Adipocyte (in vitro differentiated cells): ENCODE results near the gene DNAH1.
A peak's percentile ranks its signal among the peaks of the same experiment; 100 is the strongest.

ENCODE experiments used
- DNase-seq: peaks from one replicate; pipeline ENCODE4 v3.0.0-alpha.2; 2015; ENCODE audit warnings: low read depth
- H3K27me3 ChIP-seq: replicated peaks from 2 replicates; pipeline ENCODE4 v1.7.0; 2013; ENCODE audit warnings: mild to moderate bottlenecking, low read length, moderate library complexity; ENCODE audit not compliant: control insufficient read depth, insufficient read depth
- H3K36me3 ChIP-seq: 2 replicates; pipeline ENCODE4 v1.7.0; 2013; ENCODE audit warnings: low read length, mild to moderate bottlenecking, moderate library complexity; ENCODE audit not compliant: control insufficient read depth, insufficient read depth, severe bottlenecking
- H3K4me1 ChIP-seq: 2 replicates; pipeline ENCODE4 v1.7.0; 2013; ENCODE audit warnings: mild to moderate bottlenecking, low read length, moderate library complexity; ENCODE audit not compliant: control insufficient read depth, insufficient read depth
- H3K4me3 ChIP-seq: 2 replicates; pipeline ENCODE4 v1.7.0; 2013; ENCODE audit warnings: mild to moderate bottlenecking, low read length, moderate library complexity
- H3K9ac ChIP-seq: 2 replicates; pipeline ENCODE4 v1.7.0; 2013; ENCODE audit warnings: mild to moderate bottlenecking, low read length, moderate library complexity
- H3K9me3 ChIP-seq: 2 replicates; pipeline ENCODE4 v1.7.0; 2013; ENCODE audit warnings: mild to moderate bottlenecking, low read length, moderate library complexity; ENCODE audit not compliant: control insufficient read depth

DNAH1 gene

GRCh38 chr3:52299879-52300611, 16.1 kb upstream of the DNAH1 start:
- H3K27me3 ChIP-seq, result peaks cover 4% of the 10 kb centered on the region
- no peak overlapping the region for H3K4me3 ChIP-seq
- H3K36me3 ChIP-seq, result no peaks in the 10 kb centered on the region
- H3K9ac ChIP-seq, result peak overlapping the region; percentile 48
- H3K9me3 ChIP-seq, result no peaks in the 10 kb centered on the region
- H3K4me1 ChIP-seq, result peaks cover 17% of the 10 kb centered on the region
- DNase-seq, result peak; percentile 25

GRCh38 chr3:52302426-52303145, 13.5 kb upstream of the DNAH1 start:
- Histone ChIP-seq H3K36me3 (no peaks in the 10 kb centered on the region), H3K9ac (no peak overlapping the region), H3K27me3 (peaks cover 2% of the 10 kb centered on the region), H3K9me3 (no peaks in the 10 kb centered on the region), H3K4me3 (no peak overlapping the region), H3K4me1 (peaks cover 26% of the 10 kb centered on the region)
- DNase-seq, result no peak

GRCh38 chr3:52303811-52304210, 12.3 kb upstream of the DNAH1 start:
- peaks cover 26% of the 10 kb centered on the region for H3K4me1 ChIP-seq

DNA sequence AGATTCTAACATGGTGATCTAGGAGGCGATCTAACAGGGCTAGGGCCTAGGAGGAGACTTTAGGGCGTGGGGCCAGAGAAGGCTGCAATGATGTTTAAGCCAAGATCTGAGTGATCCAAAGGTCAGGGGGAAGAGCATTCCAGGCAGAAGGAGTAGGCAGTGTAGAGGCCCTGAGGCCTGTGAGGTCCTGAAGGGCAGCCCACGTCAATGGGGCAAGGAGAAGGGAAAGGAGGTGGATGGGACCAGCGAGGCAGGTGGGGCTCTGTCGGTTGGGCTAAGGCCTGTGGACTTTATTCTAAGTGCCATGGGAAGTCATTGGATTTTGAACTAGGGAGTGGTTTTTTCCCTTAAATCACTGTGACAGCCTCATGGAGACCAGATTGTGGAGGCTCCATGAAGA, 10.2 kb upstream of the DNAH1 start:
- no peaks in the 10 kb centered on the region for H3K9me3 ChIP-seq
- DNase-seq, result no peak
- H3K4me1 ChIP-seq, result peaks cover 16% of the 10 kb centered on the region
- no peak overlapping the region for H3K4me3 ChIP-seq
- no peaks in the 10 kb centered on the region for H3K36me3 ChIP-seq
- H3K27me3 ChIP-seq, result no peaks in the 10 kb centered on the region
- H3K9ac ChIP-seq, result no peak overlapping the region

More at GRCh38 chr3:52303811-52304210, 12.3 kb upstream of the DNAH1 start:
- DNase-seq, result no peak
- H3K27me3 ChIP-seq, result no peaks in the 10 kb centered on the region
- no peaks in the 10 kb centered on the region for H3K9me3 ChIP-seq
- H3K36me3 ChIP-seq, result no peaks in the 10 kb centered on the region
- no peak overlapping the region for H3K9ac ChIP-seq
- H3K4me3 ChIP-seq, result no peak overlapping the region

- no peaks in the 10 kb centered on the region for H3K36me3 ChIP-seq
- no peaks in the 10 kb centered on the region for H3K9me3 ChIP-seq
- no peak overlapping the region for H3K4me3 ChIP-seq
- H3K4me1 ChIP-seq, result peaks cover 16% of the 10 kb centered on the region
- DNase-seq, result no peak
- no peak overlapping the region for H3K9ac ChIP-seq
- no peaks in the 10 kb centered on the region for H3K27me3 ChIP-seq
Observed at GRCh38 chr3:52306978-52307377, 9.1 kb upstream of the DNAH1 start.

DNA sequence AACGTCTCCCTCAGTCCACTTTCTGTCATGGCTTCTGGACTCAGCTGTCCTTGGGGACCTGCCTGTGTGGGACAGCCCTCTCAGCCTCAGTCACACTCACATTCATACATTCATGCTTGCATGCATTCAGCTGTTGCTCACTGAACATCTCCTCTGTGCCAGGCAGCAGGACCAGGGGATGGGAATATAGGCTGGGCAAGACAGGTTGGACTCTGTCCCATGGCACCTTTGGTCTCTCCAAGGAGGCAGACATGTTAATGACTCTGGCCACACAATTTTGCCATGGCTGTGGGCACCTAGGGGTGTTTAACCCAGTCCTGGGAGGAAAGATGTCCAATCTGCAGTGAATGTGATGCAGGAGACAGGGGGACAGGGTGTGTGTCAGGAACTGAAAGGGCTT, 7.8 kb upstream of the DNAH1 start:
- H3K4me3 ChIP-seq, result no peak overlapping the region
- no peaks in the 10 kb centered on the region for H3K9me3 ChIP-seq
- H3K27me3 ChIP-seq, result no peaks in the 10 kb centered on the region

DNA sequence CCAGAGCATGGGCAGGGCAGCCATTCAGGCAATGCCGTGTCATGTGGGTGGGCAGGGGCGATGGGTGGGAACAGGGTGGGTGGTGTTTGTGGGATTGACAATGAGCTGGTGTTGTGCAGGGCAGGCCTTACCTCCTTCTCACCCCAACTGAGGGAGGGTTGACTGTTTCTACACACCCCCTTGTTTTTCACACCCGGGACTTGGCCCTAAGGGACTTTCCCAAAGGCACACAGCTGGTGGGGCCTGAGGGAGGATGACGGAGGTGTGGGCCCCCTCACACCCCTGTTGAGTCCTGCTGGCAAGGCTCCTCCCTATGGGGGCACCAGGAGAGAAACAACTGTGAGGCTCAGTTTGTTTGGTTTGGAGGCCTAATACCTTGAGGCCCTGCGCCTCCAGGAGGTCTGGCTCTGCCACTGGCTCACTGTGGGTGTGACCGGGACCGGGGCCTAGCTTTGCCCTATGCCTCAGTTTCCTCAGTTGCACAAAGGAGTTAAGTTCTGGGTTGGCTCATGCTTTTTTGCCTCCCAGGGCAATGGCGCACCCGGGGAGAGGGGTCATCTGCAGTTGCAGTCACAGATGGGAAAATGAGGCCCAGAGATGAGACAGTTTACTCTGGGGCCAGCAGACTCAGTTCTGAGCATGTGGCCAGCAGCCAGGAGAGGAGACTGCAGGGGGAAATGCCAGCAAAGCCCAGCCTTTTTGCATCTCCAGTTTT, 5.1 kb upstream of the DNAH1 start:
- DNase-seq, result peak; percentile 33
- H3K27me3 ChIP-seq, result no peaks in the 10 kb centered on the region
- no peak overlapping the region for H3K4me3 ChIP-seq
- H3K9ac ChIP-seq, result no peak overlapping the region
- no peaks in the 10 kb centered on the region for H3K9me3 ChIP-seq
- peaks cover 18% of the 10 kb centered on the region for H3K4me1 ChIP-seq
- H3K36me3 ChIP-seq, result no peaks in the 10 kb centered on the region

More for the DNA sequence above, 7.8 kb upstream of the DNAH1 start:
- no peak for DNase-seq
- Histone ChIP-seq H3K4me1 (peaks cover 13% of the 10 kb centered on the region), H3K36me3 (no peaks in the 10 kb centered on the region), H3K9ac (no peak overlapping the region)

GRCh38 chr3:52311576-52312119, 4.5 kb upstream of the DNAH1 start:
- H3K4me1 ChIP-seq, result peaks cover 14% of the 10 kb centered on the region
- no peak for DNase-seq
- no peaks in the 10 kb centered on the region for H3K9me3 ChIP-seq
- no peaks in the 10 kb centered on the region for H3K27me3 ChIP-seq
- H3K36me3 ChIP-seq, result no peaks in the 10 kb centered on the region
- H3K9ac ChIP-seq, result no peak overlapping the region
- H3K4me3 ChIP-seq, result no peak overlapping the region

GRCh38 chr3:52313188-52313773, 2.8 kb upstream of the DNAH1 start:
- Histone ChIP-seq H3K4me1 (peaks cover 18% of the 10 kb centered on the region), H3K9ac (peak overlapping the region; percentile 23), H3K36me3 (no peaks in the 10 kb centered on the region), H3K9me3 (no peaks in the 10 kb centered on the region), H3K4me3 (no peak overlapping the region), H3K27me3 (no peaks in the 10 kb centered on the region)
- no peak for DNase-seq

- peaks cover 18% of the 10 kb centered on the region for H3K4me1 ChIP-seq
- H3K4me3 ChIP-seq, result no peak overlapping the region
- no peaks in the 10 kb centered on the region for H3K36me3 ChIP-seq
- DNase-seq, result peak; percentile 60
- H3K9me3 ChIP-seq, result no peaks in the 10 kb centered on the region
- peak overlapping the region; percentile 23 for H3K9ac ChIP-seq
- H3K27me3 ChIP-seq, result no peaks in the 10 kb centered on the region
Observed at GRCh38 chr3:52313774-52314188, 2.3 kb upstream of the DNAH1 start.

- Histone ChIP-seq H3K4me1 (peaks cover 18% of the 10 kb centered on the region), H3K9me3 (no peaks in the 10 kb centered on the region), H3K27me3 (no peaks in the 10 kb centered on the region), H3K4me3 (no peak overlapping the region), H3K9ac (no peak overlapping the region), H3K36me3 (no peaks in the 10 kb centered on the region)
- no peak for DNase-seq
Observed at GRCh38 chr3:52314489-52314888, 1.6 kb upstream of the DNAH1 start.
